AG04450 (cell line): ENCODE data around the gene TTC23L. TPM values are rescaled to one million over a fixed set of nuclear protein-coding genes. Genes with fewer than 3 reads are reported as not detected.

Source experiments
- CTCF ChIA-PET: fragments of 300-600, 350-600 bp; formaldehyde crosslinking; extraction: SDS; loops from one replicate; lab custom pipeline; 2022; ENCODE audit warnings: antibody characterized with exemption, inconsistent platforms; lab: Charles Lee
- POLR2A ChIA-PET: fragments of 350-600 bp; formaldehyde crosslinking; extraction: SDS; loops from one replicate; lab custom pipeline; 2021; ENCODE audit warnings: antibody characterized with exemption, inconsistent platforms; lab: Yijun Ruan, JAX
- DNase-seq: peaks from one replicate; pipeline ENCODE4 v3.0.0-alpha.2; 2011; ENCODE audit warnings: low read depth, low spot score
- H3K27ac ChIP-seq: one replicate; pipeline ENCODE4 v1.5.1; 2012; ENCODE audit warnings: low read depth, low read length, control low read depth
- H3K27me3 ChIP-seq: one replicate; pipeline ENCODE4 v1.6.0; 2012; ENCODE audit warnings: low read length; ENCODE audit not compliant: control insufficient read depth, insufficient read depth
- H3K4me3 ChIP-seq: 2 replicates; pipeline ENCODE4 v1.5.1; 2011; ENCODE audit warnings: mild to moderate bottlenecking, low read depth, low read length, control low read depth
- H3K9me3 ChIP-seq: 2 replicates; pipeline ENCODE4 v1.5.1; 2012; ENCODE audit warnings: low read length; ENCODE audit not compliant: control insufficient read depth, insufficient read depth
- polyA plus RNA-seq: library from polyadenylated mRNA; depleted of rRNA; stranded (reverse); fragments of >200 nt; gene quantifications from 2 replicates; pipeline ENCODE4 v1.2.3, GENCODE V29; 2011
- TF ChIP-seq, protein P1 (sequence below): IDR thresholded peaks from 2 replicates; pipeline ENCODE4 v1.5.1; 2011; ENCODE audit warnings: low read depth, low read length, control low read depth, inconsistent platforms

The TTC23L gene
- polyA plus RNA-seq, 1 experiment, result 0.16 TPM

DNA sequence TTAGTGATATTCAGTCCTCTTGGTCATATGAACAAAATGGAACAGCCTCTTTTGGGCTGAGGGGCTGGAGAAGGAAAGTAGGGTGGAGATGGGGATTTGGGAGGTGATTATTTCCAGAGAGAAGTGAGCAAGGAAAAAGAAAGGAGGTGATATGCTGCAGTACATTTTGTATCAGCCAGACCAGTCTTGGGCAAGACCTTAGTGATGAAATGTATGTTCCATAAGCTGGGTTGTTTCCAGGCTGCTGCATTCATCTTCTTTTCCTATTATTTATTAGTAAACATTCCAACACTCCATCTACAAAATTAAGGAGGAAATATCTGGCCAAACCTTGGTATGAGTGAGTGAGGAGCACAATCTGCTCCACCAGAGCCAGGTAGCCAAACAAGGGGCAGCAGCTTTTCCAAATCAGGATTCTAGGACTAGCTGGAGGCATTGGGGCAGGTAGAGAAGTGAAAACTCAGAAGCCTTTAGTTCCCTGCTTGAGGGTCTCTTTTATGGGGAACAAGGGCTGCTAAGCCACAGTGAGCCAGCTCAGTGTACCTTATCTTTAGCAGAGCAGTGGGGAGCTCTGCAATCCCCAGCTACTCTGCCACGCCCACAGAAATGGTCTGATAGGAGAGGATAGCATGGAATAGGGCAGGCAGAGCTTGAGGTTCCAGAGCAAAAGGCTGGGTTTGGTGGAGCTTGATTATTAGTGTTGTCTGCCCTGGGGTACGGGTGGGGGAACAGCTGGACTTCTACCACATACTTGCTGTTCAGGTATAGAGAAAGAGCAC lies 56.9 kb downstream of the TTC23L start:
- no peaks in the 10 kb centered on the region for H3K9me3 ChIP-seq
- CTCF ChIA-PET, result interaction anchor here (0.6 to 5.8 kb wide), 6 partner anchors 15 to 420 kb away, joined by 3 to 152 read pairs (median 3); no protein-coding TSS in a partner anchor
- POLR2A ChIA-PET, result no interaction called here
- TF ChIP-seq, protein P1, sequence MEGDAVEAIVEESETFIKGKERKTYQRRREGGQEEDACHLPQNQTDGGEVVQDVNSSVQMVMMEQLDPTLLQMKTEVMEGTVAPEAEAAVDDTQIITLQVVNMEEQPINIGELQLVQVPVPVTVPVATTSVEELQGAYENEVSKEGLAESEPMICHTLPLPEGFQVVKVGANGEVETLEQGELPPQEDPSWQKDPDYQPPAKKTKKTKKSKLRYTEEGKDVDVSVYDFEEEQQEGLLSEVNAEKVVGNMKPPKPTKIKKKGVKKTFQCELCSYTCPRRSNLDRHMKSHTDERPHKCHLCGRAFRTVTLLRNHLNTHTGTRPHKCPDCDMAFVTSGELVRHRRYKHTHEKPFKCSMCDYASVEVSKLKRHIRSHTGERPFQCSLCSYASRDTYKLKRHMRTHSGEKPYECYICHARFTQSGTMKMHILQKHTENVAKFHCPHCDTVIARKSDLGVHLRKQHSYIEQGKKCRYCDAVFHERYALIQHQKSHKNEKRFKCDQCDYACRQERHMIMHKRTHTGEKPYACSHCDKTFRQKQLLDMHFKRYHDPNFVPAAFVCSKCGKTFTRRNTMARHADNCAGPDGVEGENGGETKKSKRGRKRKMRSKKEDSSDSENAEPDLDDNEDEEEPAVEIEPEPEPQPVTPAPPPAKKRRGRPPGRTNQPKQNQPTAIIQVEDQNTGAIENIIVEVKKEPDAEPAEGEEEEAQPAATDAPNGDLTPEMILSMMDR, result no peak
- H3K27ac ChIP-seq, result no peak overlapping the region
- no peaks in the 10 kb centered on the region for H3K27me3 ChIP-seq
- H3K4me3 ChIP-seq, result no peak overlapping the region
- DNase-seq, result no peak

DNA sequence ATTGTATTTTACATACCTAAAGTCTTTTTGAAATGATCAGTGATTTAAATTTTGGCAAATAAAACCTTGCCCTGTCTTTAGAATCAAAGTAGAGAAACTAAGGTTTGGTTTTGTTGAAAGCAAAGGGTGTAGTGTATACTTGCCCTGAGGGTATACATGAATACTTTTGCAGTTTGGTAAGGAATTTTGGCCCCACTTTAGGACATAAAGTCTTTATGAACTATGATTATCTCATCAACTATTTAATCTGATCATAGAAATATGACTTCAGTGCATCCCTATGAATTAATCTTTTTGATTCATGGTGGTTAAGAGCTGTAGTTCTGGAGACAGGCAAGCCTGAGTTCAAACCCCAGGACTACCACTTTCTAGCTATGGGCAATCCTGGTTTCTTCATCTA lies 58.7 kb downstream of the TTC23L start:
- CTCF ChIA-PET, result interaction anchor here (0.8 to 5.8 kb wide), 22 partner anchors 11 to 422 kb away, joined by 3 to 152 read pairs (median 8); partner anchors contain the start of genes BRIX1, RAD1 and RAI14
- Histone ChIP-seq H3K27me3 (no peaks in the 10 kb centered on the region), H3K27ac (no peak overlapping the region), H3K9me3 (no peaks in the 10 kb centered on the region), H3K4me3 (no peak overlapping the region)
- TF ChIP-seq, protein P1, result no peak
- no peak for DNase-seq
- POLR2A ChIA-PET, result no interaction called here

DNA sequence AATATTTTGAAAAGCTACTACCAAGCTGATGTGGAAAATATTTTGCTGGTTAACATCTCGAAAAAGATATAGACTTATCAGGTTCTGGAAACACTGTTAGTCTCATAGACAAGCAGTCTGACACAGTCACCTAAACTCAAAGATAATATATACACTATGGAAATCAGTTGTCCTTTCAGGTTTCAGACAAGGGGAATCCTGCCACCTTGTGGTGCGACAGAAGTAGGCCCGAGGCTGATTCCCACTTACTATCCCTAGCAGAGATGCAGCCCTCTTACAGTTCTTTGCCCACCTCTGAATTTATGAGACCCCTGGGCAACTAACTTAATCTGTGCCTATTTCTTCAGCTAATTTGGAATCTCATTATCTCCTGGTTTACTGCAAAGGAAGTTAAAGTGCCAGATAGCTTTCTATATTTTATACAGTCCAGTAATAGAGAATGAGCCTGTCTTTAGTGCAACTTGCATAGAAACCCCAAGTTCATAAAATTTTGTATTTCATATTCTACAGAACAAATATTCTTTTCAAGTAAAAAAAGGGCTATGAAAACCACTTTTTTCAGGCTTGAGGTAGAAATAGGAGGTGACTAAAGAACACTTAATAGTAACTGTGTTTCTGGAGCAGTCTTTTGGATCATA lies 59.4 kb downstream of the TTC23L start:
- Histone ChIP-seq H3K4me3 (no peak overlapping the region), H3K9me3 (no peaks in the 10 kb centered on the region), H3K27ac (no peak overlapping the region), H3K27me3 (no peaks in the 10 kb centered on the region)
- ChIA-PET POLR2A (no interaction called here), CTCF (interaction anchor here (0.6 to 5.8 kb wide), 34 partner anchors 8 to 422 kb away, joined by 3 to 152 read pairs (median 5); partner anchors contain the start of genes BRIX1, RAD1 and RAI14)
- TF ChIP-seq, protein P1, result peak; percentile 92
- peak; percentile 49 for DNase-seq

DNA sequence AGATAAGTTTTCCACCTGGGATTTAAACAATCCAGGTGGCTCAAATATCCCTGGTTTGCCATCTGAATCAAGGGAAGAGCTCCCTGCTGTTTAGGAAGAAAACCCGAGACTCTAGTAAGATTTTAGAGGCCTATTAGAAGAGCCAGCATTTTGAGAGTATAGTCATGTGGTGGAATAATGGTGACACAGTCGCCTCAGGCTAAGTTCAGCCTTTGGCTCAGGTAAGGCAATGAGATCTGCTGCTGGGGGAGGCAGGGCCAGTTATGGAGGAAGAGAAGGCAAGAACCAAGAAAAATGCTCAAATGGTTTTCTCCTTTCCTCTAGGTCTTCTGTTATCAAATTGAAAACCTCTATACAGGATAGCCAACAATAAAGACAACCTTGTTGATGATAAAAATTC lies 60.1 kb downstream of the TTC23L start:
- Histone ChIP-seq H3K9me3 (no peaks in the 10 kb centered on the region), H3K27ac (no peak overlapping the region), H3K27me3 (no peaks in the 10 kb centered on the region), H3K4me3 (no peak overlapping the region)
- TF ChIP-seq, protein P1, result no peak
- no peak for DNase-seq
- POLR2A ChIA-PET, result no interaction called here
- CTCF ChIA-PET, result interaction anchor here (0.6 to 5.8 kb wide), 29 partner anchors 9 to 423 kb away, joined by 3 to 152 read pairs (median 5); partner anchors contain the start of genes BRIX1 and RAD1
